Endothelial cell (in vitro differentiated cells): Measurements from ENCODE around the gene ZMYND19. TPM values are rescaled to one million over a fixed set of nuclear protein-coding genes. Genes with fewer than 3 reads are reported as not detected.

ENCODE experiments used
- DNase-seq: peaks from one replicate; pipeline ENCODE4 v3.0.0; 2021; ENCODE audit warnings: low spot score
- H3K27ac Mint-ChIP-seq: one replicate; pipeline ENCODE4 v1.8.0; 2021; ENCODE audit warnings: mixed read lengths, inconsistent platforms; ENCODE audit not compliant: unreplicated experiment
- H3K27me3 Mint-ChIP-seq: one replicate; pipeline ENCODE4 v1.8.0; 2021; ENCODE audit warnings: mild to moderate bottlenecking, moderate library complexity, mixed read lengths, inconsistent platforms; ENCODE audit not compliant: unreplicated experiment
- H3K36me3 Mint-ChIP-seq: one replicate; pipeline ENCODE4 v1.8.0; 2021; ENCODE audit warnings: mild to moderate bottlenecking, low read depth, mixed read lengths, inconsistent platforms; ENCODE audit not compliant: unreplicated experiment
- H3K4me1 Mint-ChIP-seq: one replicate; pipeline ENCODE4 v1.8.0; 2021; ENCODE audit warnings: mild to moderate bottlenecking, mixed read lengths, inconsistent platforms; ENCODE audit not compliant: unreplicated experiment
- H3K4me3 Mint-ChIP-seq: one replicate; pipeline ENCODE4 v1.8.0; 2021; ENCODE audit warnings: mild to moderate bottlenecking, mixed read lengths, inconsistent platforms; ENCODE audit not compliant: unreplicated experiment
- H3K9me3 Mint-ChIP-seq: one replicate; pipeline ENCODE4 v1.8.0; 2021; ENCODE audit warnings: mixed read lengths, inconsistent platforms; ENCODE audit not compliant: unreplicated experiment
- total RNA-seq: library from RNA; stranded (reverse); fragmentation: NEBNext Ultra II Directional; extraction: Animal tissue kit (Norgen Biotek cat#: 25700); gene quantifications from one replicate; pipeline ENCODE4 v1.2.1, GENCODE V29; 2021; ENCODE audit not compliant: unreplicated experiment
- TF ChIP-seq, protein P1 (sequence below): fragments of 200-600 bp; sonication (generic); IDR thresholded peaks from one replicate; pipeline ENCODE4 v1.5.0; 2021; ENCODE audit warnings: antibody characterized with exemption; ENCODE audit not compliant: unreplicated experiment

The ZMYND19 gene
- total RNA-seq, 1 donor from 2014 or later: 25.6 TPM

DNA sequence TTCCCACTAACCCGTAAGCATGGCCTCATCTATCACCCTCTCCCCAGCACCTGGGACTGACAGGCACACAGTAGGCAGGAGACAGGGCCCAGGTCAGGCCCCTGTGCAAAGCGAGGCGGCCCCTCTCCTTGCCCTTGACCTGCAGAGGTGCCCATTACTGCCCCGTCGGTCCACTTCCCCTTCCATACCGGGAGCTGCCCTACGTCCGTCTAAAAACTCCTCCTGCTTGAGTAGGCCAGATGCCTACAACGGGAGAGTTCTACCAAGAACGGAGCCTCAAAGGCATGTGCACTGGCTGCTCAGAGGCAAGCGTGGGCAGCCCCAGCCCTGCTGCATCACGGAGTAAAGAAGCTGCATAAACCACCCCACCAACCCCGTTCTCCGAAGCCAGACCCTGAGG lies 7.0 kb downstream of the ZMYND19 start:
- peaks cover 12% of the 10 kb centered on the region for H3K27me3 Mint-ChIP-seq
- TF ChIP-seq, protein P1, sequence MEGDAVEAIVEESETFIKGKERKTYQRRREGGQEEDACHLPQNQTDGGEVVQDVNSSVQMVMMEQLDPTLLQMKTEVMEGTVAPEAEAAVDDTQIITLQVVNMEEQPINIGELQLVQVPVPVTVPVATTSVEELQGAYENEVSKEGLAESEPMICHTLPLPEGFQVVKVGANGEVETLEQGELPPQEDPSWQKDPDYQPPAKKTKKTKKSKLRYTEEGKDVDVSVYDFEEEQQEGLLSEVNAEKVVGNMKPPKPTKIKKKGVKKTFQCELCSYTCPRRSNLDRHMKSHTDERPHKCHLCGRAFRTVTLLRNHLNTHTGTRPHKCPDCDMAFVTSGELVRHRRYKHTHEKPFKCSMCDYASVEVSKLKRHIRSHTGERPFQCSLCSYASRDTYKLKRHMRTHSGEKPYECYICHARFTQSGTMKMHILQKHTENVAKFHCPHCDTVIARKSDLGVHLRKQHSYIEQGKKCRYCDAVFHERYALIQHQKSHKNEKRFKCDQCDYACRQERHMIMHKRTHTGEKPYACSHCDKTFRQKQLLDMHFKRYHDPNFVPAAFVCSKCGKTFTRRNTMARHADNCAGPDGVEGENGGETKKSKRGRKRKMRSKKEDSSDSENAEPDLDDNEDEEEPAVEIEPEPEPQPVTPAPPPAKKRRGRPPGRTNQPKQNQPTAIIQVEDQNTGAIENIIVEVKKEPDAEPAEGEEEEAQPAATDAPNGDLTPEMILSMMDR: no peak
- H3K4me1 Mint-ChIP-seq: peaks cover 3% of the 10 kb centered on the region
- H3K4me3 Mint-ChIP-seq: no peak overlapping the region
- no peak for DNase-seq
- H3K27ac Mint-ChIP-seq: no peak overlapping the region
- H3K36me3 Mint-ChIP-seq: peaks cover 19% of the 10 kb centered on the region
- H3K9me3 Mint-ChIP-seq: no peaks in the 10 kb centered on the region

DNA sequence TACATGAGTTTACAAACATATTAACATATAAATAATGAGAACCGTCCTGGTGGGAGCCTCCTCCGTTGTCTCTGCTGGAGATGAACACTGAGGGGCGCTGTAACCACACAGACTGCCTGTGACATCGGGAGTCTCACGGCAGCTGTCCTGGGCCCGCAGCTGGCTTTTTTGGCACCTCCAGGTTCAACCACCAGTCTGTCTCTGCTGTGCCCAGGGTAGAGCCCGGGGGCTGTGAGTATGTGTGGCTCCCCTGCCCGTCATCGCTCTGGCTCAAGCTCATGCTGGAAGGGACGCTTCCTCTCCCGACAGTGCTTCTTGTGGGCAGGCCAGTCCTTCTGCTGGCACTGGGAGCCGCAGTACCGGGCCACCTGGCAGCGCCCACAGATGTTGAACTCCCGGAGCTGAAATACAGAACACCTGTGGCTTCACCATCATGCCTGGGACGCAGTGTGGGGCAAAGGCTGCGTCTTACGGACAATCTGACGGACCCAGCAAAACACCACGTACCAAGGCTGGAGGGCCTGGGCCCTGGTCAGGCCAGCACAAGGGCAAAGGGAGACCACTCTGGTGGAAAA lies 7.9 kb downstream of the ZMYND19 start:
- Mint-ChIP-seq H3K36me3 (peaks cover 10% of the 10 kb centered on the region), H3K27ac (no peak overlapping the region), H3K4me1 (peaks cover 8% of the 10 kb centered on the region), H3K27me3 (peaks cover 4% of the 10 kb centered on the region), H3K4me3 (no peak overlapping the region), H3K9me3 (no peaks in the 10 kb centered on the region)
- TF ChIP-seq, protein P1: no peak
- no peak for DNase-seq

DNA sequence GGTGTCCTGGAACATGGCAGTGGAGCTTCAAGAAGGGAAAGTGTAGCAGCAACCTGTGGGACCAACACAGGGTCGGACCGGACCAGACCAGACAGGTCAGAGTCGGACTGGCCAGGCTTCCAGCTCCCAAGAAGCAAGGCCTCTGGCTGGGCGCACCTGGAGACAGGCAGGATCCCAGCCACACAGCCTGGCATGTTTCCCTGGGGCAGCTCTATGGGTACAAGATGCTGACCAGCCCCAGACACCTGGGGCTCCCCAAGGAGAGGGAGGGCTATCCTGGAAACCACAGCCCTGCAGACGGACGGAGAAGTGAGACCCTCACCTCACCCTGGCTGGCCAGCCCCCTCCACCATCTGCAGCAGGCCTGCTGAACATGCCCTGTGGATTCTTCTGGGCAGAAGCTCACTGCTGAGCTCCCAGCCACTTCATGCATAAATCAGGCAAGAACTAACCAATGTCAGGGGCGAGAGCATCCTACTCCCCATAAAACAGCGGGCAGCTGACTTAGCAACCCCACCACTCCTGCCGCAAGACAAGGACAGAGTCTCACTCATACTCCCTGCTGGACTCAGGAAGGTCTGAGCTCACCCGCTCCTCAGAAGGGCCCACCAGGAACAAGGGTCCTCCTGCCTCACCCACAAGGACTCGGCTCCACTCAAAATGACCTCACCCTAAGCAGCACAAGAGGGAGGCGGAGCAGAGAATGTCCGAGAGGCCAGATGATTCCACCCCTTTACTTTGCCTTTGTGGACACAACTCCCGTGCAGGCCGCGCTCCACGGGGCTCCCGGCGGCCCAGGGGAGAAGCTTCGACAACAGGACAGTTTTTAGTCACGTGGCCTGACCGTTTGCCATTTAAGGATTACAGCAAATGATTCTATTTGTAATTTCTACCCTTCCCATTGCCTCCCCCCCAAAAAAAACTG lies 8.7 kb downstream of the ZMYND19 start:
- DNase-seq: no peak
- Mint-ChIP-seq H3K27ac (no peak overlapping the region), H3K4me1 (peaks cover 13% of the 10 kb centered on the region), H3K27me3 (peaks cover 4% of the 10 kb centered on the region), H3K9me3 (no peaks in the 10 kb centered on the region), H3K36me3 (peaks cover 8% of the 10 kb centered on the region), H3K4me3 (no peak overlapping the region)
- TF ChIP-seq, protein P1: no peak

DNA sequence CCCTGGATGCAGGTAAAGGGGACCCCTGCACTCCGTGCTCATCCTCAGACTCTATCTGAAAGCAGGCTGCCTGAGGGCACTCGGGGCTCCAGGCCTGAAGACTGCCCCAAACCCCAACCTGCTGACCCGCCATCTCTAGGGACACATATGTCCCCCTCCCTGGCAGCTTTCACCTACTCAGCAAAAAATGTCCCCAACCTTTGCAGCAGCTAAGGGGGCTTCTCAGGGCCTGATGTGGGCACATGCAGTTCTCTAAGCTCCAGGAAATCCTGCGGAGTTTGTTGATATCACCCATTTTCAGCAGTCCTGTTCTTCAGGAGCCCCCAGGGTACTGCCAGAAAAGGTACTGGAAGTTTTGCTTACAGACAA lies 9.4 kb downstream of the ZMYND19 start:
- Mint-ChIP-seq H3K4me3 (no peak overlapping the region), H3K27me3 (peaks cover 2% of the 10 kb centered on the region), H3K9me3 (no peaks in the 10 kb centered on the region), H3K27ac (no peak overlapping the region), H3K36me3 (peaks cover 4% of the 10 kb centered on the region), H3K4me1 (peaks cover 13% of the 10 kb centered on the region)
- TF ChIP-seq, protein P1: no peak
- DNase-seq: no peak
